Activated B cell treated with CpG ODN at 0.5 μM for 24 hours (primary cell): ENCODE measurements around the gene PHF2. TPM values are rescaled to one million over a fixed set of nuclear protein-coding genes. Genes with fewer than 3 reads are reported as not detected.

Experiments used
- ATAC-seq: fragments of 200-7000 bp; cut with Tn5 transposase; one replicate; pipeline ENCODE4 v1.10.0; 2021; ENCODE audit warnings: low read depth, mild to moderate bottlenecking, moderate library complexity
- CTCF ChIA-PET: fragments of 350-600 bp; sonication (Branson Sonifier 250); formaldehyde crosslinking; loops from one replicate; lab custom pipeline; 2021; ENCODE audit warnings: antibody characterized with exemption; lab: Charles Lee
- POLR2A ChIA-PET: fragments of 350-600 bp; sonication (Branson Sonifier 250); formaldehyde crosslinking; loops from one replicate; lab custom pipeline; 2021; ENCODE audit warnings: antibody characterized with exemption; lab: Charles Lee
- DNase-seq: peaks from one replicate; pipeline ENCODE4 v3.0.0; 2022
- H3K27ac Mint-ChIP-seq: one replicate; pipeline ENCODE4 v1.8.0; 2020; ENCODE audit warnings: mixed read lengths
- H3K27me3 Mint-ChIP-seq: one replicate; pipeline ENCODE4 v1.8.0; 2021; ENCODE audit warnings: mixed read lengths
- H3K36me3 Mint-ChIP-seq: one replicate; pipeline ENCODE4 v1.8.0; 2021; ENCODE audit warnings: low read depth, mixed read lengths
- H3K4me1 Mint-ChIP-seq: one replicate; pipeline ENCODE4 v1.8.0; 2021; ENCODE audit warnings: mixed read lengths
- H3K4me3 Mint-ChIP-seq: one replicate; pipeline ENCODE4 v1.8.0; 2020; ENCODE audit warnings: mild to moderate bottlenecking, mixed read lengths
- H3K9me3 Mint-ChIP-seq: one replicate; pipeline ENCODE4 v1.8.0; 2020; ENCODE audit warnings: mixed read lengths
- intact Hi-C: fragments of 100-400 bp; cut with micrococcal nuclease; formaldehyde crosslinking; loops from one replicate; pipeline ENCODE4 v1.15.1; 2024
- total RNA-seq: library from RNA; stranded (reverse); gene quantifications from 2 replicates; pipeline ENCODE4 v1.2.3, GENCODE V29; 2022
- TF ChIP-seq, protein P1 (sequence below): fragments of 200-600 bp; IDR thresholded peaks from one replicate; pipeline ENCODE4 v1.8.0; 2022; ENCODE audit warnings: antibody characterized with exemption, mild to moderate bottlenecking

PHF2 gene
- total RNA-seq, 1 donor from 2014 or later: 18.2 TPM

DNA sequence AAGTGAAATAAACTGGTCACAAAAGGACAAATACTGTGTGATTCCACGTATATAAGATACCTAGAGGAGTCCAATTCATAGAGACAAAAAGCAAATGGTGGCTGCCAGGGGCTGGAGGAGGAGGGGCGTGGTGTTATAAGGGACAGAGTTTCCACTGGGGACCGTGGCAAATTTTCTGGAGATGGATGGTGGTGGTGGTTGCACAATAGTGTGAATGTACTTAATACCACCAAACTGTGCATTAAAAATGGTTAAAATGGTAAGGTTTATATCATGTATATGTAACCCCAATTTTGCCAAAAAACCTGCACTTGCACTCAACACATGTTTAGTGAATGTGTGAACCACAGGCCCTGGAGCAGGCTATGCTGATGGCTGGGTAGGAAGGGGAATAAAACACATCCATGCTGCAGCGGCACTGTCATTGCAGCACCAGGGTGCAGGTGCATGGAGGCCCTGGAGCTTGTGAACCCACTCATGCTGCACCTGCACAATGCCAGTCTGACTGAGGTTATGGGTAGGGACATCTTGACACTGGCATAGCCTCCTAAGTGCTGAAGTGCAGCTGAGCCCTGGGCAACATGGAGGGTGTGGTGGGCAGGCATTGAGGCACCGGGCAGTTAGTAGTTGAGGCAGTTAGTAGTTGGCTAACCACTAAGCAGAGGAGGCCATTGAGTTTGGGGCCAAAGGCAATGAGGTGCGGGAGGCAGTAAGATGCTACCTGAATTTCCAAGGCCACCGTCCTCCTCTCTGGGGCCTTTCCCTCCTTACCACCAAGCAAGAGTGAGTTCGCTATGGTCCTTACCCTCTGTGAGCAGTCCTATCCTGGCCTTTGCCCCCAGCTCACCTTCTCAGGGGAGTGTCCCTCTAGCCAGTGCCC lies 3.5 kb upstream of the PHF2 start:
- Mint-ChIP-seq H3K4me3 (no peak overlapping the region), H3K9me3 (no peaks in the 10 kb centered on the region), H3K27me3 (no peaks in the 10 kb centered on the region), H3K36me3 (no peaks in the 10 kb centered on the region), H3K27ac (no peak overlapping the region), H3K4me1 (peaks cover 23% of the 10 kb centered on the region)
- intact Hi-C loops: loop anchor here (10.0 kb wide), 1 partner anchor 1858 kb away; no protein-coding TSS in a partner anchor
- TF ChIP-seq, protein P1, sequence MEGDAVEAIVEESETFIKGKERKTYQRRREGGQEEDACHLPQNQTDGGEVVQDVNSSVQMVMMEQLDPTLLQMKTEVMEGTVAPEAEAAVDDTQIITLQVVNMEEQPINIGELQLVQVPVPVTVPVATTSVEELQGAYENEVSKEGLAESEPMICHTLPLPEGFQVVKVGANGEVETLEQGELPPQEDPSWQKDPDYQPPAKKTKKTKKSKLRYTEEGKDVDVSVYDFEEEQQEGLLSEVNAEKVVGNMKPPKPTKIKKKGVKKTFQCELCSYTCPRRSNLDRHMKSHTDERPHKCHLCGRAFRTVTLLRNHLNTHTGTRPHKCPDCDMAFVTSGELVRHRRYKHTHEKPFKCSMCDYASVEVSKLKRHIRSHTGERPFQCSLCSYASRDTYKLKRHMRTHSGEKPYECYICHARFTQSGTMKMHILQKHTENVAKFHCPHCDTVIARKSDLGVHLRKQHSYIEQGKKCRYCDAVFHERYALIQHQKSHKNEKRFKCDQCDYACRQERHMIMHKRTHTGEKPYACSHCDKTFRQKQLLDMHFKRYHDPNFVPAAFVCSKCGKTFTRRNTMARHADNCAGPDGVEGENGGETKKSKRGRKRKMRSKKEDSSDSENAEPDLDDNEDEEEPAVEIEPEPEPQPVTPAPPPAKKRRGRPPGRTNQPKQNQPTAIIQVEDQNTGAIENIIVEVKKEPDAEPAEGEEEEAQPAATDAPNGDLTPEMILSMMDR: no peak
- no peak for ATAC-seq
- no peak for DNase-seq
- ChIA-PET POLR2A (no interaction called here), CTCF (no interaction called here)

DNA sequence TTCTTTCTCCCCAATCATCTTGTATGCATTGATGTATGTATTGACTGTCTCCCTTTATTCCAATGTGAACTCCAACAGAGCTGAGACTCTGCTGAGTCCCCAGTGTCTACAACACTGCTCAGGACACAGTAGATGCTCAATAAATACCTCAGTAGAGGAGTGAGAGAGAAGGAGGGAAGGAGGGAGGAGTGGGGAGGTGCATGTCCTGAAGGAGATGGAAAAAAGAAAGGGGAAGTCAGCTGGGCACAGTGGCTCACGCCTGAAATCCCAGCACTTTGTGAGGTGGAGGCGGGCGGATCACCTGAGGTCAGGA lies 2.9 kb upstream of the PHF2 start:
- intact Hi-C loops: loop anchor here (10.0 kb wide), 1 partner anchor 1859 kb away; no protein-coding TSS in a partner anchor
- TF ChIP-seq, protein P1: no peak
- Mint-ChIP-seq H3K4me1 (peaks cover 26% of the 10 kb centered on the region), H3K9me3 (no peaks in the 10 kb centered on the region), H3K27ac (no peak overlapping the region), H3K36me3 (no peaks in the 10 kb centered on the region), H3K27me3 (no peaks in the 10 kb centered on the region), H3K4me3 (no peak overlapping the region)
- POLR2A ChIA-PET: no interaction called here
- CTCF ChIA-PET: no interaction called here
- ATAC-seq (no peak), DNase-seq (no peak)

DNA sequence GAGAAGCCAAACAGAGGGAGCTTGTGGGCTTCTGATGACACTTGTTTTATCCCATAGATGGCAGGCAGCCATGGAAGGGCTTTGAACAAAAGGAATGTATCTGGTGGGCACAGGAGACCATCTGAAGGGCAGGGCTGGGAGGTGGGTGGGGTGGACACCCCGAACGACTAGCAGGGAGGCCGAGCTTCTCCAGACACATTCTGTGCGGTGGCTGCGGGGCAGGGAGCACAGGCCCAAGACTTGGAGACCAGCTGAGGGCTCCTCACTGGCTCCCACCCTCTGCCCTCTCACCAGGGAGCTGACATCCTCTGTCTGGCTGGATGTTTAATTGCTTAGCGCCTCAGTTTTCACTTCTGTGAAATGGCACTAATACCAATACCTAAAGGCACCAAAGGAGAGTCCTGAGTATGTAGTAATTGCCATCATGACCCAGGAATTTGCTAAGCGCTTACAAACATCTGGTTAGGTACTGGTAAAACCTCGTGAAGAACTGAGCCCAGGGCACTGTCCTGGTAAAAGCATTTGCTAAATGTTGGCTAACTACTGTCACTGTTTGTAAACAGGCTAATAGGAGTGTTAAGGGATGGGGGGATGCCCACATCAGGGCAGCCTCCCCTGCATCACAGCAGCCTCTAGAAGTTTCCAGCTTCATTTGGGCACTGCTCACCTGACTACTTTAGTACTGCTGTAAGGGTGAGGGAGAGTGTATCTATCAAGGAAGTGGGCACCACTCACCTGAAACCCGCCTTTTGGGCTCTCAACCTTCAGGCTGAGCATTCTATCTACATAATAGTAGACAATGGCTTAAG lies 2.1 kb upstream of the PHF2 start:
- ATAC-seq: no peak
- TF ChIP-seq, protein P1: no peak
- ChIA-PET CTCF (interaction anchor here (0.9 kb wide), 1 partner anchor 8 kb away, joined by 4 read pairs; no protein-coding TSS in a partner anchor), POLR2A (interaction anchor here (2.3 kb wide), 1 partner anchor 8 kb away, joined by 38 read pairs; no protein-coding TSS in a partner anchor)
- peak overlapping the region; percentile 28 for H3K4me3 Mint-ChIP-seq
- H3K4me1 Mint-ChIP-seq: peaks cover 33% of the 10 kb centered on the region
- no peaks in the 10 kb centered on the region for H3K36me3 Mint-ChIP-seq
- peak overlapping the region; percentile 63 for H3K27ac Mint-ChIP-seq
- no peaks in the 10 kb centered on the region for H3K27me3 Mint-ChIP-seq
- no peak for DNase-seq
- H3K9me3 Mint-ChIP-seq: no peaks in the 10 kb centered on the region
- intact Hi-C loops: loop anchor here (10.0 kb wide), 1 partner anchor 1859 kb away; no protein-coding TSS in a partner anchor

DNA sequence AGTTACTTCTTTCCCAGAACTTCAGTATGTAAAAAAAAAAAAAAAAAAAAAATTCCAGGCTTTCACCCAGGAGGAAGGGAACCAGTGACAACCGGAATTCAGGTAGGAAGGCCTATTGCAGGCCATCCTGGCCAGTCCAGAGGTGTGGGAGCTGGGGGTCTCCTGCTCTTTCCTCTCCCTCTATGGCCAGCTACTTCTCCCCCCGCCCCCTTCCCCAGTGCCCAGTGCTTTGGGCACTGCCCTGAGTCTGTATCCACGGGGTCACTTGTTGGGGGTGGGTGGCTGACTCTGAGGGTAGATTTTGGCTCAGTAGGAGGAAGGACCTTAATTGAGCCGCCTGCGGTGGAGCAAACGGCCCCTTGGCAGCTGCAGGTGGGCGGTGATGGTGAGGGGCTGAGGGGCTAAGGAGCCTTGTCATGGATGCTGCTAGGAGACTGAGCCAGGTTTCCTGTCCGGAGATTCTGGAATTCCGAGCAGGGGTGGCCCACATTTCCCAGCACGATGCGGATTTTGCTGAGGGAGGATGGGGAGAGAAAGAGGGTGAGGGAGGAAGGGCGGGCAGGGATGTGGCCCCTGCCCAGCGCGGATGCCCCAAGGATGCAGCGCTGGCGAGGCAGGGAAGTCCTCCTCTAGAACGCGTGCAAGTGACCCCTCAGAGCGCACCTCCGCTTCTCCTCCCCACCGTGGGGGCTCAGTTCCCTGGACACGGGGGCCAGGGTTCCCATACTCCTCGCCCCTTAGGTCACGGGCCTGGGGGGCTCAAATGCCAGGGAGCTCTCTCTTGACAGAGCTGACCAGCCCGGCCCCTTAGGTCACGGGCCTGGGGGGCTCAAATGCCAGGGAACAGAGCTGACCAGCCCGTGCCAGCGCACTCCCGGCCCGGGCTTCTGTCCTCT lies 1.2 kb upstream of the PHF2 start:
- no peak for DNase-seq
- Mint-ChIP-seq H3K4me1 (peaks cover 30% of the 10 kb centered on the region), H3K27me3 (no peaks in the 10 kb centered on the region), H3K27ac (peak overlapping the region; percentile 89), H3K4me3 (peak overlapping the region; percentile 89), H3K9me3 (no peaks in the 10 kb centered on the region), H3K36me3 (no peaks in the 10 kb centered on the region)
- ChIA-PET CTCF (interaction anchor here (0.6 to 0.9 kb wide), 2 partner anchors 9 kb away, joined by 3 to 4 read pairs; no protein-coding TSS in a partner anchor), POLR2A (interaction anchor here (2.3 kb wide), 1 partner anchor 9 kb away, joined by 38 read pairs; no protein-coding TSS in a partner anchor)
- TF ChIP-seq, protein P1: no peak
- intact Hi-C loops: loop anchor here (1.0 to 10.0 kb wide), 3 partner anchors 9 to 1860 kb away; no protein-coding TSS in a partner anchor
- no peak for ATAC-seq
